Body of pancreas (tissue), 4 donors: ENCODE results near the gene TXNDC8. TPM values are rescaled to one million over a fixed set of nuclear protein-coding genes. Genes with fewer than 3 reads are reported as not detected.

Experiments
- ATAC-seq: fragments of 150-250 bp; one replicate; pipeline ENCODE4 v1.9.1; 2016
- DNase-seq, 4 donors: peaks; one replicate each; pipeline ENCODE4 v3.0.0-alpha.2; 2019
- H3K27ac ChIP-seq, 4 donors: fragments of 200-600 bp; sonication (generic); 1 replicate in 3 of 4; 2 replicates in 1 of 4; pipeline versions ENCODE4 v1.5.1 to v1.6.1; 2016 to 2019; ENCODE audit warnings: mild to moderate bottlenecking in 1 of 4, mixed read lengths in 1 of 4, moderate library complexity in 1 of 4
- H3K27me3 ChIP-seq, 2 donors: fragments of 200-600 bp; sonication (generic); one replicate each; pipeline ENCODE4 v1.6.0; 2016; ENCODE audit warnings: mild to moderate bottlenecking in 1 of 2
- H3K36me3 ChIP-seq, 2 donors: fragments of 200-600 bp; sonication (generic); replicated peaks in 1 of 2; 2 replicates each; pipeline ENCODE4 v1.5.1; 2016; ENCODE audit warnings: low read depth in 2 of 2; ENCODE audit not compliant: insufficient read depth in 1 of 2
- H3K4me1 ChIP-seq: fragments of 200-600 bp; sonication (generic); one replicate; pipeline ENCODE4 v1.6.0; 2016
- H3K4me3 ChIP-seq, 2 donors: fragments of 200-600 bp; sonication (generic); 1 replicate in 1 of 2; 2 replicates in 1 of 2; pipeline ENCODE4 v1.5.1; 2016 to 2019
- H3K9me3 ChIP-seq, 3 donors: fragments of 200-600 bp; sonication (generic); 1 replicate in 2 of 3; 2 replicates in 1 of 3; pipeline ENCODE4 v1.5.1; 2016
- CTCF ChIP-seq, 7 experiments: fragments of 450-650 bp in 4 of 7; fragments of 200-600 bp in 3 of 7; sonication (generic) in 3 of 7; IDR thresholded peaks; one replicate each; pipeline ENCODE4 v1.5.1; 2016 to 2019; ENCODE audit warnings: antibody characterized with exemption in 7 of 7
- POLR2A ChIP-seq, 3 donors: fragments of 450-650 bp; IDR thresholded peaks; one replicate each; pipeline ENCODE4 v1.6.1; 2016; ENCODE audit warnings: antibody characterized with exemption in 3 of 3, mild to moderate bottlenecking in 2 of 3
- WGBS, 2 donors: methylation state at CpG; one replicate each; pipeline ENCODE4 v1.1.5; 2017; 5-methylcytosine and 5-hydroxymethylcytosine counted together
- intact Hi-C: fragments of 100-400 bp; cut with DNase I; formaldehyde crosslinking; loops from one replicate; pipeline ENCODE4 v1.15.1; 2023
- total RNA-seq, 2 donors: library from RNA; depleted of rRNA; stranded (reverse); fragments of >200 nt; gene quantifications; one replicate each; pipeline ENCODE4 v1.1.0, GENCODE V29; 2016

Gene TXNDC8
- total RNA-seq, 2 donors from 2014 or later, result not detected

GRCh38 chr9:110276781-110277180 lies 60.9 kb downstream of the TXNDC8 start:
- Histone ChIP-seq H3K4me1 (no peaks in the 10 kb centered on the region), H3K36me3 (no peaks in the 10 kb centered on the region), H3K27ac (no peak overlapping the region), H3K4me3 (no peak overlapping the region), H3K9me3 (no peaks in the 10 kb centered on the region), H3K27me3 (no peaks in the 10 kb centered on the region)
- WGBS, 2 donors, result 68 to 70% methylated on average over 3 of the region's 3 CpGs
- DNase-seq (no peak), ATAC-seq (no peak)
- no peak for TF ChIP-seq CTCF (IDR thresholded peaks at IDR 0.05)
- TF ChIP-seq POLR2A (IDR thresholded peaks at IDR 0.05), result no peak
- intact Hi-C loops, result no loop called here

GRCh38 chr9:110270211-110270995 lies 67.3 kb downstream of the TXNDC8 start:
- intact Hi-C loops, result no loop called here

GRCh38 chr9:110266795-110267194 lies 70.9 kb downstream of the TXNDC8 start:
- no peak for TF ChIP-seq CTCF (IDR thresholded peaks at IDR 0.05)
- TF ChIP-seq POLR2A (IDR thresholded peaks at IDR 0.05), result no peak
- 85 to 86% methylated on average over 1 of the region's 1 CpG for WGBS, 2 donors

More at GRCh38 chr9:110270211-110270995, 67.3 kb downstream of the TXNDC8 start:
- Histone ChIP-seq H3K4me3 (no peak overlapping the region), H3K36me3 (no peaks in the 10 kb centered on the region), H3K9me3 (no peaks in the 10 kb centered on the region), H3K27ac (no peak overlapping the region), H3K4me1 (no peaks in the 10 kb centered on the region), H3K27me3 (no peaks in the 10 kb centered on the region)
- no peak for ATAC-seq
- no peak for DNase-seq
- 79 to 80% methylated on average over 3 of the region's 3 CpGs for WGBS, 2 donors
- TF ChIP-seq POLR2A (IDR thresholded peaks at IDR 0.05), result no peak
- TF ChIP-seq CTCF (IDR thresholded peaks at IDR 0.05), result no peak

GRCh38 chr9:110261632-110262031 lies 76.0 kb downstream of the TXNDC8 start:
- H3K36me3 ChIP-seq, result no peaks in the 10 kb centered on the region
- H3K27ac ChIP-seq, result no peak overlapping the region
- H3K4me1 ChIP-seq, result peaks cover 10% of the 10 kb centered on the region
- TF ChIP-seq CTCF (IDR thresholded peaks at IDR 0.05) (no peak), POLR2A (IDR thresholded peaks at IDR 0.05) (no peak)
- no peaks in the 10 kb centered on the region for H3K27me3 ChIP-seq
- no peak overlapping the region for H3K4me3 ChIP-seq
- intact Hi-C loops, result no loop called here
- DNase-seq, result no peak
- H3K9me3 ChIP-seq, result no peaks in the 10 kb centered on the region
- WGBS, 2 donors, result 73 to 76% methylated on average over 5 of the region's 5 CpGs
- ATAC-seq, result no peak

More at GRCh38 chr9:110266795-110267194, 70.9 kb downstream of the TXNDC8 start:
- DNase-seq (no peak), ATAC-seq (no peak)
- no peaks in the 10 kb centered on the region for H3K27me3 ChIP-seq
- H3K4me3 ChIP-seq, result no peak overlapping the region
- no peaks in the 10 kb centered on the region for H3K36me3 ChIP-seq
- no peaks in the 10 kb centered on the region for H3K4me1 ChIP-seq
- no peaks in the 10 kb centered on the region for H3K9me3 ChIP-seq
- no peak overlapping the region for H3K27ac ChIP-seq
- intact Hi-C loops, result no loop called here

- no peaks in the 10 kb centered on the region for H3K9me3 ChIP-seq
- no peak overlapping the region for H3K27ac ChIP-seq
- 38 to 56% methylated on average over 4 of the region's 4 CpGs for WGBS, 2 donors
- TF ChIP-seq CTCF (IDR thresholded peaks at IDR 0.05) (no peak), POLR2A (IDR thresholded peaks at IDR 0.05) (no peak)
- no peak for DNase-seq
- intact Hi-C loops, result no loop called here
- ATAC-seq, result no peak
- H3K4me1 ChIP-seq, result peaks cover 10% of the 10 kb centered on the region
- H3K27me3 ChIP-seq, result no peaks in the 10 kb centered on the region
- no peaks in the 10 kb centered on the region for H3K36me3 ChIP-seq
- no peak overlapping the region for H3K4me3 ChIP-seq
Measured at GRCh38 chr9:110260911-110261310, 76.8 kb downstream of the TXNDC8 start.
